Measurements from ENCODE around the gene THOC1. TPM values are rescaled to one million over a fixed set of nuclear protein-coding genes. Genes with fewer than 3 reads are reported as not detected.

The THOC1 gene
- total RNA-seq, 1 donor, result 161 TPM

DNA sequence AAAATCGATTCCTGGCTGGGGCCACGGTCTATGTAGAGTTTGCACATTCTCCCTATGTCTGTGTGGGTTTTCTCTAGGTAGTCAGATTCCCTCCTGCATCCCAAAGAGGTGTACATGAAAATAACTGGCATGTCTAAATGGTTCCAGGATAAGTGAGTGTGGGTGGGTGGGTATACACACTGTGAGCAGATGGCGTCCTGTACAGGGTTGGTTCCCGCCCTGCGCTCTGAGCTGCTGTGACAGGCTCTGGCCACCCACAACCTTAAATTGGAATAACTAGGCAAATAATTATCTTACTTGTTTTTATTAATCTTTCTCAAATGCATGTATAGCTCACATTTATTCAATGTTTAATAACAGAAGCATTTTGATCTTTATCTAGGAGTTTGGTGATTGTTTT is 16.3 kb downstream of the THOC1 start:
- Histone ChIP-seq H3K27me3 (ENCODE audit: insufficient read depth, low read length) (no peaks in the 10 kb centered on the region), H3K4me1 (ENCODE audit: insufficient read depth, low read length) (no peaks in the 10 kb centered on the region), H3K9me3 (ENCODE audit: low read depth, low read length) (no peaks in the 10 kb centered on the region), H3K4me3 (ENCODE audit: low read length) (no peak overlapping the region)

DNA sequence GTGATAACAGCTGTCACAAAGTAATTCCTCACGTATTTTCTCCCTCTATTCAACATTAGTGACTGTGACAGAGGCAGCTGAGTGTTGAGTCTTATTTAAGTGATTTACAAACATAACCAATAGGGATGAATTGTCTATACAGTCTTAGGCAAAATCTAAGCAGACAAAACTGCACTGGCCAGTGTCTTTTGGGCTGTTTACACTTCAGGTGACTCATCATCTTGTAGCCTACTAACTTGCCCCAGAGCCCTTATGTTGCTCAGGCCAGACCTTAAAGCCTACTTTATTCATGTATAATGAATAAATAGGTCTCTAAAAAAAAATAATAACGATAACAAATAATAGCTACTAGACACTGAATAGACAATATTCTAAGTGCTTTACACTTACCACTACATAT is 17.2 kb downstream of the THOC1 start:
- Histone ChIP-seq H3K27me3 (ENCODE audit: insufficient read depth, low read length) (no peaks in the 10 kb centered on the region), H3K9me3 (ENCODE audit: low read depth, low read length) (no peaks in the 10 kb centered on the region), H3K4me3 (ENCODE audit: low read length) (no peak overlapping the region), H3K4me1 (ENCODE audit: insufficient read depth, low read length) (no peaks in the 10 kb centered on the region)

DNA sequence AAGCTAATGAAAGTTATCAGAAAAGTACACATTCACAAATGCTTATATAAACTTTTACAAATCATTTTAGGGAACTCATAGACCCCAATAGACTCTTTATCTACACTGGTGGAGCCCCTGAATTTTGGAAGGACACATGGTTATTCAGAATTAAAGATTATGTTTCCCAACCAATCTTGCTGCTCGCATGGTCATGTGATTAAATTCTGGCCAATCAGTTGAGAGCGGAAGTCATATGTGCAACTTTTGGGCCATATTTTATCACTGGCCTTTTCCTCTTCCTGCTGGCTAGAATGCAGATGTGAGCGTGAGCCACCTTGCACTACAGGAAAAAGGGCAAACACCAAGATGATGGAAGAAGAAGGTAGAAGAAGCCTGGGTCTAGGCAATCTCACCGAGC is 19.8 kb downstream of the THOC1 start:
- no peaks in the 10 kb centered on the region for H3K9me3 ChIP-seq (ENCODE audit: low read depth, low read length)
- H3K27me3 ChIP-seq (ENCODE audit: insufficient read depth, low read length), result no peaks in the 10 kb centered on the region
- H3K4me3 ChIP-seq (ENCODE audit: low read length), result no peak overlapping the region
- no peaks in the 10 kb centered on the region for H3K4me1 ChIP-seq (ENCODE audit: insufficient read depth, low read length)

DNA sequence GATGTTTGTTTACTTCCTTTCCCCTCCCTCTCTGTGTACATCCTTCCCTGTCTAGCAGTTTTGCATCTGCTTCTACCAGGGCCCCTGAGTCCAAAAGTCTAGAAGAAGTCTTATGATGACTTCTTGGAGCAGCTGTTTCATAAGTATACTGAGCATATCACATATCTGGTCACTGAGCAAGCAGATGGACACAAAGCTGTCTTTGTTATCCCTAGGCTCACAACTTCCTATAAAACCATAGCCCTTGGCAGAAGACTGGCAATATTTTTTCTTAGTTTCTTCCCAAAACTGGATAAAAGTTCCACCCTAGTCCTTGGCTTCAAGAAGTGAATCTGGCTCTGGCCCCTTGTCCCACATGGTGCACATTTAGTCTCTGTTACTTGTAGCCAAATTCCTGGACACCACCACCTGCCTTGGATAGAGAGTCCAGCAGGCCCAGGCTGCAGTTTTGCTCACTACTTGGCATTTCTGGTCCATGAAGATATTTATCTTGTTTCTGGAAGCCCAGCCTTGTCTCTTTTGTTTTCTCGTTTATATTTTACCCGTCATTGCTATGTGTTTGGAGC is 22.5 kb downstream of the THOC1 start:
- no peaks in the 10 kb centered on the region for H3K9me3 ChIP-seq (ENCODE audit: low read depth, low read length)
- no peaks in the 10 kb centered on the region for H3K4me1 ChIP-seq (ENCODE audit: insufficient read depth, low read length)
- no peak overlapping the region for H3K4me3 ChIP-seq (ENCODE audit: low read length)
- no peaks in the 10 kb centered on the region for H3K27me3 ChIP-seq (ENCODE audit: insufficient read depth, low read length)

DNA sequence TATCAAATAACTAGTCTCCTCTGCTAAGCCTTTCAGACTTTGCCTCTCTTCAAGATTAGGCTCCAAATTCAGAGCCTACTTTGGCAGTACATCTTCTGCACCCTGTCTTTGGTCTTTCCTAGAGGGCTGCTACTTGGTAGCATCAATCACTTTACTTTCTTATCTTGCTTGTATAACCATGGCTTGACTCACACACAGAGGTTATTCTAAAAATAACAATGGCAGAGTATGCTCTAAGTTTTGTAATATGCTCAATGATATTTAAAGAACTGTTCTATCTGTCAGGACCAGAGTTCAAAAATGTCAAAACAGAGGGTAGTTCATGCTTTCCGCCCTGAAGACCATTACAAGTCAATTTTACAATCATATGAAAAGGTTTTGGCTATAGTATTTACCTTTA is 27.7 kb downstream of the THOC1 start:
- Histone ChIP-seq H3K27me3 (ENCODE audit: insufficient read depth, low read length) (no peaks in the 10 kb centered on the region), H3K4me1 (ENCODE audit: insufficient read depth, low read length) (no peaks in the 10 kb centered on the region), H3K9me3 (ENCODE audit: low read depth, low read length) (no peaks in the 10 kb centered on the region), H3K4me3 (ENCODE audit: low read length) (no peak overlapping the region)

DNA sequence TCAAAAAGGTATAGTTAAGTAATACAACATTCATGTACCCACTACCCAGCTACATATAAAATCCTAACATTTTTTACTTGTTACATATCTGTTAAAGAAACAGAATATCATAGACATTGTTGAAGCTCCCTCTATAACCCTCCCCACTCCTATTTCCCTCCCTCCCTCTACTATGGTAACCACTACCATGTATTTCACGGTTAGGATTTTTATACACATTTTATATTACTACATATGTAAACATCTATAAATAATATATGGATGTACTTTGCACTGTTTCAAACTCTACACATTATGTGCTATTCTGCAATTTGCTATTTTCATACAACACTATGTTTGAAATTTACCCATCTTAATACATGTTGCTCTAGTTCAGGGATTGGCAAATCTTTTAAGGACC is 36.3 kb downstream of the THOC1 start:
- H3K9me3 ChIP-seq (ENCODE audit: low read depth, low read length), result no peaks in the 10 kb centered on the region
- H3K4me1 ChIP-seq (ENCODE audit: insufficient read depth, low read length), result no peaks in the 10 kb centered on the region
- H3K4me3 ChIP-seq (ENCODE audit: low read length), result no peak overlapping the region
- no peaks in the 10 kb centered on the region for H3K27me3 ChIP-seq (ENCODE audit: insufficient read depth, low read length)

DNA sequence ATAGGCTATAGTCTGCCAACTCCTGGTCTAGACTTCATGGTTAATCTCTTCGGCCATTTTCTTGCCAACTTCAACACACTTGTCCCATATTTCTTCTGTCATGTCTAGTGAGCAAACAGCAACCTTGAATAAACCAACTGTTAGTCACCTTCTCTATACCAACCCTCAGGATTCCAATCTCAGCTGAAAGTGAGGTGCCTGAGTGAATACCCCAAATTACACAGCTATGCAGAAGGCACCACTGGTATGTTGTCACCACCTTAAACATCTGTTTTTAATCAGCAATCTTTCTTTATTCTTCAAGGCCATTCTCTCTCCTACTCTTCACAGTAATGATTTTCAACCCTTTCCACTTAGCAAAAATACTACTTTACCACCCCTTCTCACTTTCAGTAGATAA is 39.3 kb downstream of the THOC1 start:
- H3K9me3 ChIP-seq (ENCODE audit: low read depth, low read length), result no peaks in the 10 kb centered on the region
- no peaks in the 10 kb centered on the region for H3K27me3 ChIP-seq (ENCODE audit: insufficient read depth, low read length)
- H3K4me3 ChIP-seq (ENCODE audit: low read length), result no peak overlapping the region
- H3K4me1 ChIP-seq (ENCODE audit: insufficient read depth, low read length), result no peaks in the 10 kb centered on the region

DNA sequence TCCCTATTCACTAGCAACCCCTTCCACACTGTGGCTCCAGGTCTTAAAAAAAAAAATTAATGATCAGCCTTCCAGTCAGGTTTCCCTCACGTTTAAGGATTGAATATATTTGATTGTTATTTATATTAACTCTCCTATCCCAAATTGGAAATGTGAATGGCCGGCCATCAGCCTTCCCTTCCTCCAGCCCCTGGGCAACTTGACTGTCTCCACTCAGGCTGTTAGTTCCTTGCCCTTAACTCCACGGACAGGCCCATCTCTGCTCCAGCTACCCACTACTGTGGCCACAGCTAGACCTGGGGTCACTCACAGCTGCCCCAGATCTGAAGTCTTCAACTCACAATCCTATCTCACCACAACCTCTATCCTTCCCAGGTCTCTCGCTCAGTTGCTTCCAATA is 39.9 kb downstream of the THOC1 start:
- H3K4me1 ChIP-seq (ENCODE audit: insufficient read depth, low read length), result no peaks in the 10 kb centered on the region
- no peak overlapping the region for H3K4me3 ChIP-seq (ENCODE audit: low read length)

DNA sequence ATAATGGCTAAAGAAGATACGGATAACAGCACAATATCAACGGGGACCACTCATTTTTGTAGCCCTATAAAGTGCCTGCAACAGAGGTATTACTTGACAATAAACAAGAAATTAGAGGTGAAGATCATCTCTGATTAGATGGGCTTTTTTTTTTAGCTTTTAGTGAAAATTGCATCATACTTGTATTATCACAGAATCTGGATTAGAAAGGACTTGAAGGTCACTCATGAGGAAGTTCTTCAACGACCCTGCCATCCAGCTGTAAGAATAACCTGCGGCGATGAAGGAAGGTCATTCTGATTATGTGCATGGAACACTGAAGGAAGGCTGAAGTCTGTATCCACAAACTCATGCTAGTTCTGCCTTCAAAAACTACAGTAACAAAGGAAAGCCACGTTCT is 40.5 kb downstream of the THOC1 start:
- H3K27me3 ChIP-seq (ENCODE audit: insufficient read depth, low read length), result no peaks in the 10 kb centered on the region
- no peaks in the 10 kb centered on the region for H3K4me1 ChIP-seq (ENCODE audit: insufficient read depth, low read length)
- H3K4me3 ChIP-seq (ENCODE audit: low read length), result no peak overlapping the region
- no peaks in the 10 kb centered on the region for H3K9me3 ChIP-seq (ENCODE audit: low read depth, low read length)

More for the DNA sequence above, 39.9 kb downstream of the THOC1 start:
- no peaks in the 10 kb centered on the region for H3K27me3 ChIP-seq (ENCODE audit: insufficient read depth, low read length)
- H3K9me3 ChIP-seq (ENCODE audit: low read depth, low read length), result no peaks in the 10 kb centered on the region

DNA sequence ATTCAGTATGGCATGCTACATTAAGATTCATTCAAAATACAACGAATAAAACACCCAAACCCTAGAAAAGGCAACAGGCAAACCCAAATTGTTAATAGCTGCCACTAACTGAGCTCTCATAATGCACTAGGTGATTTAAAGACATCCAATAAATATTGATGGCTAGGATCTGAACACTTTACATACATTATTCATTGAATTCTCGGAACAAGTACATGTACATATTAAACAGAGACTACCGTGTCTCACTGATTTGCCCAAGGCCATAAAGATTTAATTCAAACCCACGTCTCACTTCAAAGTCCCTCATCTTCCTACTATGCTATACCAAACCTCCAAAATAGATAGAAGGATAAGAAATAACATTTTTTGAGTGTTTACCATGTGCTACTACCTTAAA is 42.1 kb downstream of the THOC1 start:
- Histone ChIP-seq H3K4me3 (ENCODE audit: low read length) (no peak overlapping the region), H3K4me1 (ENCODE audit: insufficient read depth, low read length) (no peaks in the 10 kb centered on the region), H3K27me3 (ENCODE audit: insufficient read depth, low read length) (no peaks in the 10 kb centered on the region), H3K9me3 (ENCODE audit: low read depth, low read length) (no peaks in the 10 kb centered on the region)

DNA sequence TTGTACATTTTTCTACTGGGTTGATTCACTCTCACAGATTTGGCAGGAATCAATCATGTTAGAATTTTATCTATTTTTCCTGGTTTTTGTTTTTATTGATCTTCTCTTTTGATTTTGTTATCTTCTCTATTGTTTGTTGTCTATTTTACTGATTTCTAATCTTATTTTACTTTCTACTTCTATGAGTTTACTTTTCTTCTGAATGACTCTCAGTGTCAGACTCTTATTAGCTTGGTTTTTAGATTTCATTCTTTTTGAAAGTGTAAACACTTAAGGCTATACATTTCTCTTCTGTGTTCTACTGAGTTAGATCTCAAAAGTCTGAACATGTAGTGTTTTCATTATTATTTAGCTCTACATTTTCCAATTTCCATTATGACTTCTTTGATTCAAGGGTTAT is 47.1 kb downstream of the THOC1 start:
- H3K4me3 ChIP-seq (ENCODE audit: low read length), result no peak overlapping the region
- H3K9me3 ChIP-seq (ENCODE audit: low read depth, low read length), result no peaks in the 10 kb centered on the region
- H3K27me3 ChIP-seq (ENCODE audit: insufficient read depth, low read length), result no peaks in the 10 kb centered on the region
- no peaks in the 10 kb centered on the region for H3K4me1 ChIP-seq (ENCODE audit: insufficient read depth, low read length)

DNA sequence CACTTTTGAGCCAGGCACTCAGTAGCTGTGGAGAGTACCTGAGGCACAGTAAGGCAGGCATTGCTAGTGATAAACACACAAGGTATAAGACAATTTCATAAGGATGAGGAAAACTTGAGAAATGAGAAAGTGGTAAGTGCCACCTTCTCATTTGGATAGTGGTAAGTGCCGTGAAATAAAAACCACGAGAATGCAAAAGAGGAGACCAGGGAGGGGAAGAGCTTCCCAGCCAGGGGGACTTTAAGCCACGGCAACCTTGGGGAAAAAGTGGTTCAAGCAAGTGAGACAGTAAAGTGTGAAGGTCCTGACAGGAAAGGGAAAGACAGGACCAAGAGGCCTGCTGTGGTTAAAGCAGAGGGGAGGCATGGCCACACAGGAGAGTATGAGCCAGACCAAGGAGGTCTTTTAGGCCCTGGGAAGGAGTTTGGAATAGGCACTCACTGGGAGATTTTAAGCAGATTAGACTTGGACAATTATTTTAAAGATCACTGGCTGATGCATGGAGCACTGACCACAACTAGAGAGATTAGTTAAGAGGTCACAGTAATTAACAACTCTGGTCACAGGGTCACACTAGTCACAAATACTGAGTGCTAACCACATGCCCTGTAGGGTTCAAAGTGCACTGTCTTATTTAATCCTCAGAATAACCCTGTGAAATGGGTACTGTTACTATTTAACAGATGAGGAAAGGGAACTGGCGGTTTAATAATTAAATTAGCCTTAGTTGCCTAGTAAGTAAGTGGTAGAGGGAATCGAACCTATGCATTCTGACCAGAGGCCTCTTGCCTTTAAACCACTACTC is 50.1 kb downstream of the THOC1 start:
- Histone ChIP-seq H3K4me1 (ENCODE audit: insufficient read depth, low read length) (no peaks in the 10 kb centered on the region), H3K4me3 (ENCODE audit: low read length) (no peak overlapping the region), H3K27me3 (ENCODE audit: insufficient read depth, low read length) (no peaks in the 10 kb centered on the region), H3K9me3 (ENCODE audit: low read depth, low read length) (no peaks in the 10 kb centered on the region)

DNA sequence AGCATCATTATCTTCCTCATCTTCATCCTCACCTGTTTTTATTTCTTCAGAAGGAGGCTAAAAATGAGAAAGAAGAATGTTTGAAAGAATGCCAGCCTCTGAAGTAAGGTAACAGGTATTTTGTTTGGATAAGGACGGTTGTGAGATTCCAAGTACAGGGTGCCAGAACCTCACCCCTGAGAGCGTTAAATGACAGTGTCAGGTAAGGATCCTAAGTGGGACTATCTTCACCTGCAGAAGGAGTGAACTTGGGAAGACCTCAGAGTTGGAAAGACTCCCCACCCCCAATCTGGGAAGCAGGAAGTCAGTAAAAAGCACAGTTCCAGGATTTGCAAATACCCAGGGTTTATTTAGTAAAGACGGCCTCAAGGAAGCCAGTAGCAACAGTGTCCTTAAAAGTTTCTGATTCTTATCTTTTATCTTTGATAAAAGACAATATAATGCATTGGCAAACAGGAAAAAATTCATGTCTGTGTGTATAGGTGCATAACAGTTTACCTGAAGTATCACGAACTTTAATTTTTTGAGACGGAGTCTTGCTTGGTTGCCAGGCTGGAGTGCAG is 52.3 kb downstream of the THOC1 start:
- H3K4me3 ChIP-seq (ENCODE audit: low read length), result no peak overlapping the region
- no peaks in the 10 kb centered on the region for H3K9me3 ChIP-seq (ENCODE audit: low read depth, low read length)
- H3K27me3 ChIP-seq (ENCODE audit: insufficient read depth, low read length), result no peaks in the 10 kb centered on the region
- H3K4me1 ChIP-seq (ENCODE audit: insufficient read depth, low read length), result no peaks in the 10 kb centered on the region

DNA sequence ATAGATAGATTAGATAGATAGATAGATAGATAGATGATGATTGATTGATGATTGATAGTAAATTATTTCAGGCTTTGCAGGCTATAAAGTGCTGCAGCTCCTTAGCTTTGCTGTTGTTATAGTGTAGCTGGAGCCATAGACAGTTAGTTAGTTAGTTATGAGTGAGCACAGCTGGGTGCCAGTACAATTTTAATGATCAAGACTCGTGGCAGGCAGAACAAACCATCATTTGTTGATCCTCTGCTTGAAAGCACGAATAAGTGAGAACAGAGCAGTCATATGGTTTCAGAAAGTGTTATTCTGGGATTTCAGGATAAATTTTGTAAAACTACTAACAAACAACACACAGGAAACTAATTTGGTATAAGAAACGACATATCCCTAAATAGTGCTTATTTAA is 53.9 kb downstream of the THOC1 start:
- H3K9me3 ChIP-seq (ENCODE audit: low read depth, low read length), result no peaks in the 10 kb centered on the region
- no peak overlapping the region for H3K4me3 ChIP-seq (ENCODE audit: low read length)
- no peaks in the 10 kb centered on the region for H3K27me3 ChIP-seq (ENCODE audit: insufficient read depth, low read length)
- H3K4me1 ChIP-seq (ENCODE audit: insufficient read depth, low read length), result no peaks in the 10 kb centered on the region

DNA sequence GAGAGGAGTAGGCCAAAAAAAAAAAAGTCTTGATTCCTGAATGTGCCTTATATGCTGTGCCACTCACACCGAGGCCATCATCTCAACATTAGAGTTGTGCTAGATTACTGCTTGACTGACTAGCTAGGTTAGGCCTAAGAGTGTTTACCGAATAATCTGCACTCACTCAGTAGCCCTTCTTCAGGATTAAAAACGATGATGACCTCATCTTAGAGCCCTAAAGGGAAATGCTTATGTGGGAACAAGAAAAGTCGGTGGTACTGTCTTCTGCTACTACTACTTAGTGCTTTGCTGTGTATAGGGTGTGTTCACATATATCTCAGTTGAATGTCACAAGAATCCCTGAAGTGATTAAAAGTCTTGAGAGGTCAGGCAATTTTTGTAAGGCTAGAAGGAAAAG is 54.3 kb downstream of the THOC1 start:
- no peaks in the 10 kb centered on the region for H3K9me3 ChIP-seq (ENCODE audit: low read depth, low read length)
- no peaks in the 10 kb centered on the region for H3K4me1 ChIP-seq (ENCODE audit: insufficient read depth, low read length)
- no peaks in the 10 kb centered on the region for H3K27me3 ChIP-seq (ENCODE audit: insufficient read depth, low read length)
- no peak overlapping the region for H3K4me3 ChIP-seq (ENCODE audit: low read length)

DNA sequence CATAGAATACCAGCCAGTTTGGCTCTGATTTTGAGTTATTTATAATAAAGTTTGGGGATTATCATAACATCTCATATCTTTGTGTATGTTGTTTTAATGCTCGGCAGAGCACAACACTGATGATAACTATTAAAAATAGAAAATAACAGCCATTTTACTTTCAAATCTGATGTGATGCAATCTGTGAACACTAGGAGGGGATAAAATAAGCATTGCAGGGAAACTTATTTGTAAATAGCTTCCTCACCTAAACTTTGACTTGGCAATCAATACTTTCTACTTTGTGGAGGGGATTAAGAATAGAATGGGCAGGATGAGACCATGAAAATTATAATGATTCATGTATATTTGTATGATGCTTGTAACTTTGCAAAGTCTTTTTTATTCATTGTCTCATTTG is 55.1 kb downstream of the THOC1 start:
- no peaks in the 10 kb centered on the region for H3K4me1 ChIP-seq (ENCODE audit: insufficient read depth, low read length)
- H3K4me3 ChIP-seq (ENCODE audit: low read length), result no peak overlapping the region
- H3K9me3 ChIP-seq (ENCODE audit: low read depth, low read length), result no peaks in the 10 kb centered on the region
- H3K27me3 ChIP-seq (ENCODE audit: insufficient read depth, low read length), result no peaks in the 10 kb centered on the region
